HEK293 (cell line): ENCODE results near the gene UCK2.

Experiments
- CTCF ChIA-PET: fragments of 350-600 bp; formaldehyde crosslinking; extraction: SDS; loops from one replicate; lab custom pipeline; 2021; ENCODE audit warnings: antibody characterized with exemption; lab: Yijun Ruan, JAX
- POLR2A ChIA-PET: fragments of 300-600 bp; formaldehyde crosslinking; extraction: SDS; loops from one replicate; lab custom pipeline; 2020; ENCODE audit warnings: antibody characterized with exemption, inconsistent platforms; lab: Yijun Ruan, JAX
- H3K27ac ChIP-seq: fragments of 200-500 bp; sonication (Bioruptor generic); 2 replicates; pipeline ENCODE4 v1.5.1; 2014; ENCODE audit warnings: low read depth, low read length, control low read depth, inconsistent platforms; ENCODE audit errors: extremely low read depth
- H3K36me3 ChIP-seq, 2 experiments: fragments of 200-500 bp in 1 of 2; sonication (Bioruptor generic) in 1 of 2; 1 replicate in 1 of 2; 2 replicates in 1 of 2; pipeline ENCODE4 v1.5.1; 2014 to 2017; ENCODE audit warnings: inconsistent platforms in 2 of 2, low read length in 2 of 2; ENCODE audit not compliant: control insufficient read depth in 2 of 2, insufficient read depth in 1 of 2
- H3K4me1 ChIP-seq: fragments of 200-500 bp; sonication (Bioruptor generic); 2 replicates; pipeline ENCODE4 v1.5.1; 2014; ENCODE audit warnings: mild to moderate bottlenecking, low read length, inconsistent platforms; ENCODE audit not compliant: control insufficient read depth, insufficient read depth
- H3K4me3 ChIP-seq: 2 replicates; pipeline ENCODE4 v1.5.1; 2011; ENCODE audit warnings: low read depth, mild to moderate bottlenecking, control low read depth, low read length, moderate library complexity
- H3K9me3 ChIP-seq: fragments of 200-500 bp; sonication (Bioruptor generic); 2 replicates; pipeline ENCODE4 v1.5.1; 2014; ENCODE audit warnings: low read depth, low read length, inconsistent platforms; ENCODE audit not compliant: control insufficient read depth, insufficient read depth
- GLIS1 ChIP-seq: fragments of 450-650 bp; formaldehyde crosslinking; IDR thresholded peaks from 2 replicates; pipeline ENCODE4 v1.5.1; 2016; ENCODE audit warnings: missing biosample characterization, missing genetic modification characterization
- SP3 ChIP-seq: fragments of 450-650 bp; formaldehyde crosslinking; IDR thresholded peaks from 2 replicates; pipeline ENCODE4 v1.5.1; 2016; ENCODE audit warnings: missing biosample characterization, missing genetic modification characterization
- YY2 ChIP-seq: fragments of 450-650 bp; formaldehyde crosslinking; IDR thresholded peaks from 2 replicates; pipeline ENCODE4 v1.5.1; 2016; ENCODE audit warnings: missing biosample characterization, missing genetic modification characterization
- ZBTB26 ChIP-seq: fragments of 450-650 bp; formaldehyde crosslinking; optimal IDR thresholded peaks from 2 replicates; pipeline ENCODE3; 2016; ENCODE audit warnings: missing biosample characterization, mild to moderate bottlenecking, missing genetic modification characterization
- ZBTB8A ChIP-seq: fragments of 450-650 bp; formaldehyde crosslinking; IDR thresholded peaks from 2 replicates; pipeline ENCODE4 v1.5.1; 2016; ENCODE audit warnings: missing biosample characterization, missing genetic modification characterization
- ZFP69B ChIP-seq: fragments of 450-650 bp; formaldehyde crosslinking; IDR thresholded peaks from 2 replicates; pipeline ENCODE4 v1.5.1; 2016; ENCODE audit warnings: missing biosample characterization, missing genetic modification characterization
- ZIC2 ChIP-seq: fragments of 450-650 bp; formaldehyde crosslinking; IDR thresholded peaks from 2 replicates; pipeline ENCODE4 v1.5.1; 2016; ENCODE audit warnings: missing biosample characterization, missing genetic modification characterization
- ZNF19 ChIP-seq: fragments of 450-650 bp; formaldehyde crosslinking; IDR thresholded peaks from 2 replicates; pipeline ENCODE4; 2016; ENCODE audit warnings: missing biosample characterization, missing genetic modification characterization, low read depth
- ZNF211 ChIP-seq: fragments of 450-650 bp; formaldehyde crosslinking; IDR thresholded peaks from 2 replicates; pipeline ENCODE4 v1.5.1; 2016; ENCODE audit warnings: low read depth, missing biosample characterization, missing genetic modification characterization
- ZNF223 ChIP-seq: fragments of 450-650 bp; formaldehyde crosslinking; IDR thresholded peaks from 2 replicates; pipeline ENCODE4 v1.5.1; 2016; ENCODE audit warnings: missing biosample characterization, missing genetic modification characterization
- ZNF239 ChIP-seq: fragments of 450-650 bp; formaldehyde crosslinking; IDR thresholded peaks from 2 replicates; pipeline ENCODE4 v1.5.1; 2016; ENCODE audit warnings: missing biosample characterization, missing genetic modification characterization
- ZNF248 ChIP-seq: fragments of 450-650 bp; formaldehyde crosslinking; IDR thresholded peaks from 2 replicates; pipeline ENCODE4 v1.5.1; 2017; ENCODE audit warnings: missing biosample characterization, missing genetic modification characterization
- ZNF335 ChIP-seq: fragments of 450-650 bp; formaldehyde crosslinking; conservative IDR thresholded peaks from 2 replicates; pipeline ENCODE4 v1.5.1; 2016; ENCODE audit warnings: missing biosample characterization, missing genetic modification characterization
- ZNF423 ChIP-seq: fragments of 450-650 bp; formaldehyde crosslinking; IDR thresholded peaks from 2 replicates; pipeline ENCODE4 v1.5.1; 2016; ENCODE audit warnings: missing biosample characterization, missing genetic modification characterization
- ZNF426 ChIP-seq: fragments of 450-650 bp; formaldehyde crosslinking; IDR thresholded peaks from 2 replicates; pipeline ENCODE4 v1.5.1; 2017; ENCODE audit warnings: missing biosample characterization, missing genetic modification characterization, mild to moderate bottlenecking, inconsistent platforms, moderate library complexity
- ZNF473 ChIP-seq: fragments of 450-650 bp; formaldehyde crosslinking; IDR thresholded peaks from 2 replicates; pipeline ENCODE4 v1.5.1; 2017; ENCODE audit warnings: missing biosample characterization, missing genetic modification characterization
- ZNF514 ChIP-seq: fragments of 450-650 bp; formaldehyde crosslinking; IDR thresholded peaks from 2 replicates; pipeline ENCODE4 v1.5.1; 2016; ENCODE audit warnings: missing biosample characterization, missing genetic modification characterization
- ZNF529 ChIP-seq: fragments of 450-650 bp; formaldehyde crosslinking; IDR thresholded peaks from 2 replicates; pipeline ENCODE4 v1.5.1; 2017; ENCODE audit warnings: missing genetic modification characterization, missing biosample characterization; ENCODE audit not compliant: insufficient replicate concordance
- ZNF561 ChIP-seq: fragments of 450-650 bp; IDR thresholded peaks from 2 replicates; pipeline ENCODE4 v1.5.1; 2018; ENCODE audit warnings: missing biosample characterization, missing genetic modification characterization, borderline replicate concordance
- ZNF600 ChIP-seq: fragments of 450-650 bp; formaldehyde crosslinking; IDR thresholded peaks from 2 replicates; pipeline ENCODE4 v1.5.1; 2016; ENCODE audit warnings: missing biosample characterization, missing genetic modification characterization
- ZNF610 ChIP-seq: fragments of 450-650 bp; formaldehyde crosslinking; IDR thresholded peaks from 2 replicates; pipeline ENCODE4 v1.5.1; 2016; ENCODE audit warnings: missing biosample characterization, missing genetic modification characterization, borderline replicate concordance
- ZNF629 ChIP-seq: fragments of 450-650 bp; formaldehyde crosslinking; IDR thresholded peaks from 2 replicates; pipeline ENCODE4 v1.5.1; 2017; ENCODE audit warnings: missing biosample characterization, missing genetic modification characterization
- ZNF777 ChIP-seq: fragments of 450-650 bp; formaldehyde crosslinking; IDR thresholded peaks from 2 replicates; pipeline ENCODE4 v1.5.1; 2017; ENCODE audit warnings: missing biosample characterization, missing genetic modification characterization, borderline replicate concordance
- ZSCAN18 ChIP-seq: fragments of 450-650 bp; formaldehyde crosslinking; IDR thresholded peaks from 2 replicates; pipeline ENCODE4 v1.5.1; 2016; ENCODE audit warnings: missing biosample characterization, missing genetic modification characterization

UCK2 gene

GRCh38 chr1:165933446-165934170, 106.2 kb downstream of the UCK2 start:
- no peak overlapping the region for H3K27ac ChIP-seq
- no peaks in the 10 kb centered on the region for H3K4me1 ChIP-seq
- ChIA-PET POLR2A (no interaction called here), CTCF (interaction anchor here (1.3 kb wide), 1 partner anchor 9 kb away, joined by 5 read pairs; no protein-coding TSS in a partner anchor)
- H3K4me3 ChIP-seq = no peak overlapping the region
- no peaks in the 10 kb centered on the region for H3K36me3 ChIP-seq
- H3K9me3 ChIP-seq = no peaks in the 10 kb centered on the region
- no peak for TF ChIP-seq ZNF426
- TF ChIP-seq ZNF629 (tag by site-specific recombination) = no peak
- no peak for TF ChIP-seq ZNF600 (tag by site-specific recombination)
- no peak for TF ChIP-seq SP3 (tag by site-specific recombination)
- peak; percentile 10; the same call in 1 of the 2 replicates for TF ChIP-seq ZIC2 (tag by site-specific recombination)
- TF ChIP-seq ZBTB26 (tag by site-specific recombination) = no peak
- TF ChIP-seq ZNF473 (tag by site-specific recombination) = no peak
- TF ChIP-seq GLIS1 = 0 out of 2 replicates have a peak, but pooled peaks have one; percentile 34
- TF ChIP-seq ZNF777 (tag by site-specific recombination) = no peak
- no peak for TF ChIP-seq ZBTB8A (tag by site-specific recombination)
- TF ChIP-seq ZNF335 = no peak
- no peak for TF ChIP-seq ZNF223 (tag by site-specific recombination)
- TF ChIP-seq ZNF239 (tag by site-specific recombination) = no peak
- no peak for TF ChIP-seq ZNF211 (tag by site-specific recombination)
- TF ChIP-seq YY2 (tag by site-specific recombination) = no peak

- POLR2A ChIA-PET = no interaction called here
- Histone ChIP-seq H3K36me3 (no peaks in the 10 kb centered on the region), H3K9me3 (no peaks in the 10 kb centered on the region), H3K4me1 (no peaks in the 10 kb centered on the region), H3K4me3 (no peak overlapping the region), H3K27ac (no peak overlapping the region)
- CTCF ChIA-PET = no interaction called here
- no peak for TF ChIP-seq ZFP69B (tag by site-specific recombination)
- no peak for TF ChIP-seq ZNF561
- TF ChIP-seq ZNF514 (tag by site-specific recombination) = no peak
- no peak for TF ChIP-seq ZNF423 (tag by site-specific recombination)
- no peak for TF ChIP-seq ZNF529 (tag by site-specific recombination)
- no peak for TF ChIP-seq ZNF248
- TF ChIP-seq ZSCAN18 = no peak
- TF ChIP-seq ZIC2 (tag by site-specific recombination) = no peak
- no peak for TF ChIP-seq ZNF610
- no peak for TF ChIP-seq ZNF19 (tag by site-specific recombination)
Observed at GRCh38 chr1:165936542-165936941, 109.1 kb downstream of the UCK2 start.
